CD4-positive, alpha-beta T cell (primary cell): ENCODE data around the gene SDC3. TPM values are rescaled to one million over a fixed set of nuclear protein-coding genes. Genes with fewer than 3 reads are reported as not detected.

Experiments used
- ATAC-seq: fragments of 200-7000 bp; cut with Tn5 transposase; one replicate; pipeline ENCODE4 v1.10.0; 2022; ENCODE audit warnings: mild to moderate bottlenecking; ENCODE audit not compliant: poor library complexity
- CTCF ChIA-PET: fragments of 350-600 bp; sonication (Branson Sonifier 250); formaldehyde crosslinking; loops from one replicate; lab custom pipeline; 2021; ENCODE audit warnings: antibody characterized with exemption, inconsistent platforms; lab: Charles Lee
- POLR2A ChIA-PET: fragments of 350-600 bp; sonication (Branson Sonifier 250); formaldehyde crosslinking; loops from one replicate; lab custom pipeline; 2021; ENCODE audit warnings: antibody characterized with exemption, inconsistent platforms; lab: Charles Lee
- DNase-seq, 14 experiments: peaks; one replicate each; pipeline ENCODE4 v3.0.0-alpha.2; 2013 to 2020; ENCODE audit warnings: mixed read lengths in 2 of 14
- H3K27ac ChIP-seq, 2 donors: one replicate each; pipeline versions ENCODE4 v1.5.1 to v1.7.0; 2013; ENCODE audit warnings: low read length in 2 of 2, low read depth in 1 of 2, mild to moderate bottlenecking in 1 of 2
- H3K27me3 ChIP-seq, 2 experiments: 1 replicate in 1 of 2; 2 replicates in 1 of 2; pipeline versions ENCODE4 v1.6.1 to v1.7.0; 2013; ENCODE audit warnings: low read length in 2 of 2, control low read depth in 1 of 2, mild to moderate bottlenecking in 1 of 2, moderate library complexity in 1 of 2; ENCODE audit not compliant: insufficient read depth in 2 of 2, control insufficient read depth in 1 of 2
- H3K36me3 ChIP-seq: one replicate; pipeline ENCODE4 v1.6.1; 2013; ENCODE audit warnings: low read length, control low read depth; ENCODE audit not compliant: insufficient read depth
- H3K4me1 ChIP-seq: one replicate; pipeline ENCODE4 v1.6.1; 2013; ENCODE audit warnings: low read length, control low read depth; ENCODE audit not compliant: insufficient read depth
- H3K4me3 ChIP-seq: one replicate; pipeline ENCODE4 v1.5.1; 2013; ENCODE audit warnings: mild to moderate bottlenecking, low read length, moderate library complexity
- H3K9me3 ChIP-seq, 2 experiments: 1 replicate in 1 of 2; 2 replicates in 1 of 2; pipeline versions ENCODE4 v1.6.1 to v1.7.0; 2013; ENCODE audit warnings: low read length in 2 of 2, mild to moderate bottlenecking in 2 of 2, control low read depth in 1 of 2, moderate library complexity in 1 of 2; ENCODE audit not compliant: control insufficient read depth in 1 of 2, insufficient read depth in 1 of 2
- H3K27ac Mint-ChIP-seq: one replicate; pipeline ENCODE4 v1.8.0; 2020; ENCODE audit warnings: mixed read lengths
- H3K27me3 Mint-ChIP-seq: one replicate; pipeline ENCODE4 v1.8.0; 2021; ENCODE audit warnings: mixed read lengths
- H3K36me3 Mint-ChIP-seq: one replicate; pipeline ENCODE4 v1.8.0; 2021; ENCODE audit warnings: low read depth, mixed read lengths
- H3K4me1 Mint-ChIP-seq: one replicate; pipeline ENCODE4 v1.8.0; 2021; ENCODE audit warnings: low read depth, mixed read lengths
- H3K4me3 Mint-ChIP-seq: one replicate; pipeline ENCODE4 v1.8.0; 2020; ENCODE audit warnings: mild to moderate bottlenecking, mixed read lengths
- H3K9me3 Mint-ChIP-seq: one replicate; pipeline ENCODE4 v1.8.0; 2020; ENCODE audit warnings: mixed read lengths
- CTCF ChIP-seq: fragments of 200-600 bp; IDR thresholded peaks from one replicate; pipeline ENCODE4 v1.8.0; 2022; ENCODE audit warnings: antibody characterized with exemption, mild to moderate bottlenecking
- intact Hi-C, 2 experiments: fragments of 100-400 bp; cut with DNase I in 1 of 2; cut with micrococcal nuclease in 1 of 2; formaldehyde crosslinking; loops; one replicate each; pipeline versions ENCODE4 v1.15.1 to v1.9.0; 2023 to 2025; cut with DNase I, micrococcal nuclease
- total RNA-seq, 174 experiments: library from RNA in 2 of 174; stranded (reverse) in 2 of 174; gene quantifications; one replicate each; pipeline ENCODE4 v1.2.3 and lab custom pipeline; 2021 to 2026

Gene SDC3
- total RNA-seq, 2 experiments from 2014 or later: 0.14 TPM; not detected in 1

- Mint-ChIP-seq H3K27me3 (peaks cover 35% of the 10 kb centered on the region), H3K36me3 (no peaks in the 10 kb centered on the region), H3K4me3 (no peak overlapping the region), H3K4me1 (no peaks in the 10 kb centered on the region), H3K9me3 (no peaks in the 10 kb centered on the region), H3K27ac (no peak overlapping the region)
- Histone ChIP-seq H3K9me3 (peaks cover 0 to 4% of the 10 kb centered on the region in 2 experiments), H3K4me1 (no peaks in the 10 kb centered on the region), H3K4me3 (no peak overlapping the region), H3K27ac (no peak overlapping the region), H3K36me3 (no peaks in the 10 kb centered on the region), H3K27me3 (peaks cover 10 to 16% of the 10 kb centered on the region in 2 experiments)
- intact Hi-C loops: no loop called here
- no peak for TF ChIP-seq CTCF
- no peak for ATAC-seq
- ChIA-PET CTCF (no interaction called here), POLR2A (no interaction called here)
- DNase-seq: no peak
Measured at GRCh38 chr1:30901798-30902581, 6.6 kb downstream of the SDC3 start.

DNA sequence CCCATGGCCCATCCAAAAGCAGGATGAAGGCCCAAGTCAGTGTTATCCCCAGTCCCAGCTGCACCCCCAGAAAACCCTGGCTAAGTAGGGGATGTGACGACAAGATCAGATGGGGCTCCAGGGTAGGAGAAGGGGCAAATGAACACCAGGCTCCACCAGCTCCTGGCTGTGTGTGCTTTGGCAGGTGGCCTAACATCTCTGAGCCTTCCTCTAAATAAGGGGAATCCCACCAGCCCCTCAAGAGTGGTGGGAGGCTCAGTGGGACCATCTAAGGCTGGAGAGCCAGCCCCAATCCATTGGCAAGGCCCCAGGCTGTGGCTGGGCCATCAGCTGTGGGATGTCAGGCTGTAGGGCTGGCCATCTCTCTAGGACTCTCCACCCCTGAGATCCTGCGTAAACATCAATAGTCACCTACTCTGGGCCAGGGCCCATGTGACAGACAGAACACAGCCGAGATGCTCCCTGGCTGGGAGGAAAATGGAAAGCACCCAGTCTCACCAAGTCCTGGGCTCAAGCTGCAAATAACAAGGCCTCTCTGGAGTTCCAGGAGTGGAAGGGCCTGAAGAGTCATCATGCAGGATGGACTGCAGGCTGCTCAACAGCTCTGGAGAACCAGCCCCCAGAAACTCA, 7.5 kb downstream of the SDC3 start:
- Histone ChIP-seq H3K27me3 (peaks cover 3 to 7% of the 10 kb centered on the region in 2 experiments), H3K4me1 (no peaks in the 10 kb centered on the region), H3K36me3 (no peaks in the 10 kb centered on the region), H3K9me3 (peaks cover 0 to 4% of the 10 kb centered on the region in 2 experiments), H3K27ac (no peak overlapping the region), H3K4me3 (no peak overlapping the region)
- ChIA-PET POLR2A (no interaction called here), CTCF (no interaction called here)
- Mint-ChIP-seq H3K4me1 (no peaks in the 10 kb centered on the region), H3K36me3 (no peaks in the 10 kb centered on the region), H3K27ac (no peak overlapping the region), H3K4me3 (no peak overlapping the region), H3K27me3 (peaks cover 39% of the 10 kb centered on the region), H3K9me3 (no peaks in the 10 kb centered on the region)
- intact Hi-C loops: no loop called here
- DNase-seq (no peak), ATAC-seq (no peak)
- no peak for TF ChIP-seq CTCF

GRCh38 chr1:30900486-30900885, 8.1 kb downstream of the SDC3 start:
- intact Hi-C loops: no loop called here
- Histone ChIP-seq H3K27me3 (peaks cover 1 to 7% of the 10 kb centered on the region in 2 experiments), H3K4me1 (no peaks in the 10 kb centered on the region), H3K36me3 (no peaks in the 10 kb centered on the region), H3K9me3 (peaks cover 0 to 4% of the 10 kb centered on the region in 2 experiments), H3K4me3 (no peak overlapping the region), H3K27ac (no peak overlapping the region)
- no peaks in the 10 kb centered on the region for H3K9me3 Mint-ChIP-seq
- TF ChIP-seq CTCF: no peak
- H3K27me3 Mint-ChIP-seq: peaks cover 35% of the 10 kb centered on the region
- no peaks in the 10 kb centered on the region for H3K4me1 Mint-ChIP-seq
- no peak overlapping the region for H3K27ac Mint-ChIP-seq
- POLR2A ChIA-PET: no interaction called here
- H3K36me3 Mint-ChIP-seq: no peaks in the 10 kb centered on the region
- DNase-seq (no peak), ATAC-seq (no peak)
- CTCF ChIA-PET: no interaction called here
- no peak overlapping the region for H3K4me3 Mint-ChIP-seq
